HuH-7.5 (cell line): Measurements from ENCODE around the gene FAM53A.
A peak's percentile ranks its signal among the peaks of the same experiment; 100 is the strongest.

Experiments used
- DNase-seq: peaks from one replicate; pipeline ENCODE4 v3.0.0; 2011; ENCODE audit warnings: low spot score

The FAM53A gene

GRCh38 chr4:1683736-1684505 is at the start of gene FAM53A:
Gene FAM53A (minus strand): TSS chr4:1684313. CDS start chr4:1668741, 15,572 bp downstream.
- DNase-seq = peak; percentile 88

GRCh38 chr4:1732911-1733310 is 48.8 kb upstream of the FAM53A start:
- DNase-seq = no peak

GRCh38 chr4:1731180-1731579 is 47.1 kb upstream of the FAM53A start:
- DNase-seq = no peak

- no peak for DNase-seq
Measured at GRCh38 chr4:1730532-1731135, 46.5 kb upstream of the FAM53A start.

- DNase-seq = no peak
Measured at GRCh38 chr4:1728061-1728980, 44.2 kb upstream of the FAM53A start.

GRCh38 chr4:1727117-1728031 is 43.3 kb upstream of the FAM53A start:
- no peak for DNase-seq

GRCh38 chr4:1726146-1726934 is 42.2 kb upstream of the FAM53A start:
- peak; percentile 95 for DNase-seq

GRCh38 chr4:1725521-1725920 is 41.4 kb upstream of the FAM53A start:
- DNase-seq = no peak

GRCh38 chr4:1723131-1723801 is 39.2 kb upstream of the FAM53A start:
- DNase-seq = no peak

GRCh38 chr4:1722551-1723118 is 38.5 kb upstream of the FAM53A start:
- DNase-seq = no peak

- DNase-seq = no peak
Measured at GRCh38 chr4:1721666-1722550, 37.8 kb upstream of the FAM53A start.

GRCh38 chr4:1721003-1721665 is 37.0 kb upstream of the FAM53A start, which contains the start of the genes TACC3 and TMEM129:
Gene TACC3 (plus strand): TSS chr4:1721521. CDS start chr4:1723422, 1,901 bp downstream.
Gene TMEM129 (minus strand): TSS chr4:1721323. CDS start chr4:1720837, 486 bp downstream.
- peak; percentile 99 for DNase-seq

GRCh38 chr4:1720163-1720983 is 36.3 kb upstream of the FAM53A start:
- DNase-seq = peak; percentile 64

- DNase-seq = no peak
Measured at GRCh38 chr4:1718095-1718850, 34.2 kb upstream of the FAM53A start.

GRCh38 chr4:1717129-1718094 is 33.3 kb upstream of the FAM53A start:
- DNase-seq = no peak
